WTC11 (cell line): ENCODE results near the gene GAS2. TPM values are rescaled to one million over a fixed set of nuclear protein-coding genes. Genes with fewer than 3 reads are reported as not detected.
A peak's percentile ranks its signal among the peaks of the same experiment; 100 is the strongest.

Experiments used
- ATAC-seq: fragments of 200-7000 bp; cut with Tn5 transposase; 2 replicates; pipeline ENCODE4 v1.10.0; 2021; ENCODE audit warnings: mild to moderate bottlenecking, moderate library complexity
- CTCF ChIA-PET: fragments of 300-600 bp; sonication (Branson Sonifier 250); formaldehyde crosslinking; loops from one replicate; lab custom pipeline; 2021; ENCODE audit warnings: antibody characterized with exemption; lab: Charles Lee
- POLR2A ChIA-PET: fragments of 350-600 bp; sonication (Branson Sonifier 250); formaldehyde crosslinking; loops from one replicate; lab custom pipeline; 2021; ENCODE audit warnings: antibody characterized with exemption; lab: Charles Lee
- DNase-seq: peaks from one replicate; pipeline ENCODE4 v3.0.0; 2021; ENCODE audit warnings: low spot score
- H3K27ac Mint-ChIP-seq: 2 replicates; pipeline ENCODE4 v1.8.0; 2021; ENCODE audit warnings: mixed read lengths
- H3K27me3 Mint-ChIP-seq: 2 replicates; pipeline ENCODE4 v1.8.0; 2021; ENCODE audit warnings: low read depth, mild to moderate bottlenecking, moderate library complexity, mixed read lengths
- H3K36me3 Mint-ChIP-seq: 2 replicates; pipeline ENCODE4 v1.8.0; 2021; ENCODE audit warnings: mixed read lengths
- H3K4me1 Mint-ChIP-seq: 2 replicates; pipeline ENCODE4 v1.8.0; 2022; ENCODE audit warnings: mixed read lengths
- H3K4me3 Mint-ChIP-seq: 2 replicates; pipeline ENCODE4 v1.8.0; 2021; ENCODE audit warnings: mild to moderate bottlenecking, moderate library complexity, mixed read lengths
- H3K9me3 Mint-ChIP-seq: 2 replicates; pipeline ENCODE4 v1.8.0; 2021; ENCODE audit warnings: mixed read lengths
- ARID4B ChIP-seq: sonication (generic); formaldehyde crosslinking; IDR thresholded peaks from 2 replicates; pipeline ENCODE4 v1.8.0; 2023; ENCODE audit warnings: missing genetic modification reagents, mild to moderate bottlenecking, borderline replicate concordance
- ATF2 ChIP-seq: sonication (generic); formaldehyde crosslinking; IDR thresholded peaks from 2 replicates; pipeline ENCODE4 v1.8.1; 2022; ENCODE audit warnings: low read depth, missing genetic modification reagents, borderline replicate concordance
- CREB1 ChIP-seq: sonication (generic); formaldehyde crosslinking; IDR thresholded peaks from 2 replicates; pipeline ENCODE4 v1.8.0; 2023; ENCODE audit warnings: mild to moderate bottlenecking, missing genetic modification reagents
- E2F4 ChIP-seq: sonication (generic); formaldehyde crosslinking; IDR thresholded peaks from 2 replicates; pipeline ENCODE4 v1.8.1; 2022; ENCODE audit warnings: low read depth, mild to moderate bottlenecking, moderate library complexity, missing genetic modification reagents, borderline replicate concordance
- EMX1 ChIP-seq: fragments of 250-450 bp; sonication (Bioruptor Pico); IDR thresholded peaks from 2 replicates; pipeline ENCODE4 v1.8.0; 2021; ENCODE audit warnings: mild to moderate bottlenecking
- GRHL2 ChIP-seq: fragments of 250-450 bp; sonication (Bioruptor Pico); IDR thresholded peaks from 2 replicates; pipeline ENCODE4 v1.8.0; 2022; ENCODE audit warnings: mild to moderate bottlenecking, moderate library complexity; ENCODE audit not compliant: insufficient replicate concordance, severe bottlenecking
- KAT7 ChIP-seq: sonication (generic); formaldehyde crosslinking; IDR thresholded peaks from 2 replicates; pipeline ENCODE4 v1.8.1; 2023; ENCODE audit warnings: missing genetic modification reagents, mild to moderate bottlenecking, borderline replicate concordance
- MXD4 ChIP-seq: fragments of 250-450 bp; sonication (Bioruptor Pico); IDR thresholded peaks from 2 replicates; pipeline ENCODE4 v1.8.0; 2021; ENCODE audit warnings: mild to moderate bottlenecking, moderate library complexity, borderline replicate concordance
- NR1H2 ChIP-seq: sonication (generic); formaldehyde crosslinking; IDR thresholded peaks from 2 replicates; pipeline ENCODE4 v1.9.0; 2021; ENCODE audit warnings: mild to moderate bottlenecking, moderate library complexity, missing genetic modification reagents
- RELA ChIP-seq: sonication (generic); formaldehyde crosslinking; IDR thresholded peaks from 2 replicates; pipeline ENCODE4 v1.8.1; 2022; ENCODE audit warnings: missing genetic modification reagents, mild to moderate bottlenecking, borderline replicate concordance
- TEAD4 ChIP-seq: sonication (generic); formaldehyde crosslinking; IDR thresholded peaks from 2 replicates; pipeline ENCODE4 v1.8.0; 2022; ENCODE audit warnings: mild to moderate bottlenecking, missing genetic modification reagents
- USF1 ChIP-seq: sonication (generic); formaldehyde crosslinking; IDR thresholded peaks from 2 replicates; pipeline ENCODE4 v1.8.0; 2022; ENCODE audit warnings: mild to moderate bottlenecking, missing genetic modification reagents
- ZMAT4 ChIP-seq: fragments of 250-450 bp; sonication (Bioruptor Pico); IDR thresholded peaks from 2 replicates; pipeline ENCODE4 v1.9.0; 2021; ENCODE audit warnings: mild to moderate bottlenecking
- ZNF281 ChIP-seq: sonication (generic); formaldehyde crosslinking; IDR thresholded peaks from 2 replicates; pipeline ENCODE4 v1.8.0; 2023; ENCODE audit warnings: mild to moderate bottlenecking, missing genetic modification reagents
- ZNF317 ChIP-seq: sonication (generic); formaldehyde crosslinking; IDR thresholded peaks from 2 replicates; pipeline ENCODE4 v1.8.1; 2023; ENCODE audit warnings: low read depth, mild to moderate bottlenecking, moderate library complexity, missing genetic modification reagents, borderline replicate concordance
- total RNA-seq: library from RNA; stranded (reverse); gene quantifications from 3 replicates; pipeline ENCODE4 v1.2.3, GENCODE V29; 2021
- TF ChIP-seq, protein P1 (sequence below): sonication (generic); formaldehyde crosslinking; IDR thresholded peaks from 2 replicates; pipeline ENCODE4 v1.8.1; 2023; ENCODE audit warnings: mild to moderate bottlenecking, moderate library complexity, missing genetic modification reagents
- TF ChIP-seq, protein P2 (sequence below): sonication (generic); formaldehyde crosslinking; IDR thresholded peaks from 2 replicates; pipeline ENCODE4 v1.8.1; 2023; ENCODE audit warnings: mild to moderate bottlenecking, missing genetic modification reagents, moderate library complexity
- TF ChIP-seq, protein P3 (sequence below): sonication (generic); formaldehyde crosslinking; IDR thresholded peaks from 2 replicates; pipeline ENCODE4 v1.8.1; 2022; ENCODE audit warnings: mild to moderate bottlenecking, moderate library complexity, missing genetic modification reagents
- TF ChIP-seq, protein P4 (sequence below): fragments of 250-450 bp; sonication (Bioruptor Pico); IDR thresholded peaks from 2 replicates; pipeline ENCODE4 v1.8.0; 2021; ENCODE audit warnings: mild to moderate bottlenecking

GAS2 gene
- total RNA-seq, 1 experiment from 2014 or later: 1.8 TPM

DNA sequence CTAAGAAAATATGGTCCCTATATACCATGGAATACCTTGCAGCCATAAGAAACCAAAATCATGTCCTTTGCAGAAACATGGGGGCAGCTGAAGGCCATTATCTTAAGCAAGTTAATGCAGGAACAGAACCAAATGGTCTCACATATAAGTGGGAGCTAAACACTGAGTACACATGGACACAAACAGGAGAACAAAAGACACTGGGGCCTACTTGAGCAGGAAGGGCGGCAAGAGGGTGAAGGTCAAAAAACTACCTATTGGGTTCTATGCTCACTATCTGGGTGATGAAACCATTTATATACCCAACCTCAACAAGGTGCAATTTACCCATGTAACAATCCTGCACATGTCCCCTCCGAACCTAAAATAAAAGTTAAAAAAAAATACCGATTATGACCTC lies 22.5 kb downstream of the GAS2 start (continued):
- no peak for TF ChIP-seq ARID4B (CRISPR knock-in tag)
- TF ChIP-seq, protein P1, sequence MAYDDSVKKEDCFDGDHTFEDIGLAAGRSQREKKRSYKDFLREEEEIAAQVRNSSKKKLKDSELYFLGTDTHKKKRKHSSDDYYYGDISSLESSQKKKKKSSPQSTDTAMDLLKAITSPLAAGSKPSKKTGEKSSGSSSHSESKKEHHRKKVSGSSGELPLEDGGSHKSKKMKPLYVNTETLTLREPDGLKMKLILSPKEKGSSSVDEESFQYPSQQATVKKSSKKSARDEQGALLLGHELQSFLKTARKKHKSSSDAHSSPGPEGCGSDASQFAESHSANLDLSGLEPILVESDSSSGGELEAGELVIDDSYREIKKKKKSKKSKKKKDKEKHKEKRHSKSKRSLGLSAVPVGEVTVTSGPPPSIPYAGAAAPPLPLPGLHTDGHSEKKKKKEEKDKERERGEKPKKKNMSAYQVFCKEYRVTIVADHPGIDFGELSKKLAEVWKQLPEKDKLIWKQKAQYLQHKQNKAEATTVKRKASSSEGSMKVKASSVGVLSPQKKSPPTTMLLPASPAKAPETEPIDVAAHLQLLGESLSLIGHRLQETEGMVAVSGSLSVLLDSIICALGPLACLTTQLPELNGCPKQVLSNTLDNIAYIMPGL (CRISPR knock-in tag): no peak
- TF ChIP-seq, protein P2, sequence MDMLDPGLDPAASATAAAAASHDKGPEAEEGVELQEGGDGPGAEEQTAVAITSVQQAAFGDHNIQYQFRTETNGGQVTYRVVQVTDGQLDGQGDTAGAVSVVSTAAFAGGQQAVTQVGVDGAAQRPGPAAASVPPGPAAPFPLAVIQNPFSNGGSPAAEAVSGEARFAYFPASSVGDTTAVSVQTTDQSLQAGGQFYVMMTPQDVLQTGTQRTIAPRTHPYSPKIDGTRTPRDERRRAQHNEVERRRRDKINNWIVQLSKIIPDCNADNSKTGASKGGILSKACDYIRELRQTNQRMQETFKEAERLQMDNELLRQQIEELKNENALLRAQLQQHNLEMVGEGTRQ (CRISPR knock-in tag): no peak
- no peak for TF ChIP-seq GRHL2 (CRISPR knock-in tag)
- no peak for TF ChIP-seq EMX1 (CRISPR knock-in tag)
- no peak for TF ChIP-seq MXD4
- no peak for TF ChIP-seq ATF2 (CRISPR knock-in tag)

DNA sequence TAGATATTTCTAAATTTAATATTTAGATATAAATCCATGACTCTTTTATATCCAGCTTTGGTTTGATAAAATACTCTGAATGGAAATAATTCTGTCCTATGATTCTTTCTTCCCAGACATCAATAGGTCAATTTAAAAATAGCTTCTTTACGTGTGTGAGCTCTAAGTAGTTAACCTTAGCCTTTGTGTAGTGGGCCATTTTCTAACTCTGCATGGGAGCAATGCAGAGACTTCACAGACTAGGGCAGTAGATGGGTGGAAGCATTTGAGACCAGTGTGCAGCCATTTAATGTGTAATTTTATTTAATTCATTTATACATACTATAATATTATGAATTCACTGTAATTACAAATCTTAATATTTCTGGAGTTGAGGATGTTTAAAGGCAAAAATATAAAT lies 23.8 kb downstream of the GAS2 start:
- Mint-ChIP-seq H3K27ac (no peak overlapping the region), H3K4me1 (peaks cover 6% of the 10 kb centered on the region), H3K27me3 (no peaks in the 10 kb centered on the region), H3K4me3 (no peak overlapping the region), H3K36me3 (no peaks in the 10 kb centered on the region), H3K9me3 (no peaks in the 10 kb centered on the region)
- CTCF ChIA-PET: interaction anchor here (1.2 kb wide), 1 partner anchor 19 kb away, joined by 3 read pairs; no protein-coding TSS in a partner anchor
- ATAC-seq (0 out of 2 replicates have a peak, but pooled peaks have one; percentile 39), DNase-seq (no peak)
- POLR2A ChIA-PET: interaction anchor here (0.7 kb wide), 1 partner anchor 89 kb away, joined by 3 read pairs; no protein-coding TSS in a partner anchor
- TF ChIP-seq ZNF281 (CRISPR knock-in tag) (no peak), CREB1 (no peak), ZMAT4 (CRISPR knock-in tag) (no peak), RELA (CRISPR knock-in tag) (no peak), NR1H2 (CRISPR knock-in tag) (no peak), ZNF317 (no peak), KAT7 (no peak), MXD4 (no peak), USF1 (CRISPR knock-in tag) (no peak), E2F4 (CRISPR knock-in tag) (no peak), TEAD4 (CRISPR knock-in tag) (no peak)
- TF ChIP-seq, protein P3, sequence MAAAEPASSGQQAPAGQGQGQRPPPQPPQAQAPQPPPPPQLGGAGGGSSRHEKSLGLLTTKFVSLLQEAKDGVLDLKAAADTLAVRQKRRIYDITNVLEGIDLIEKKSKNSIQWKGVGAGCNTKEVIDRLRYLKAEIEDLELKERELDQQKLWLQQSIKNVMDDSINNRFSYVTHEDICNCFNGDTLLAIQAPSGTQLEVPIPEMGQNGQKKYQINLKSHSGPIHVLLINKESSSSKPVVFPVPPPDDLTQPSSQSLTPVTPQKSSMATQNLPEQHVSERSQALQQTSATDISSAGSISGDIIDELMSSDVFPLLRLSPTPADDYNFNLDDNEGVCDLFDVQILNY: no peak
- TF ChIP-seq, protein P4, sequence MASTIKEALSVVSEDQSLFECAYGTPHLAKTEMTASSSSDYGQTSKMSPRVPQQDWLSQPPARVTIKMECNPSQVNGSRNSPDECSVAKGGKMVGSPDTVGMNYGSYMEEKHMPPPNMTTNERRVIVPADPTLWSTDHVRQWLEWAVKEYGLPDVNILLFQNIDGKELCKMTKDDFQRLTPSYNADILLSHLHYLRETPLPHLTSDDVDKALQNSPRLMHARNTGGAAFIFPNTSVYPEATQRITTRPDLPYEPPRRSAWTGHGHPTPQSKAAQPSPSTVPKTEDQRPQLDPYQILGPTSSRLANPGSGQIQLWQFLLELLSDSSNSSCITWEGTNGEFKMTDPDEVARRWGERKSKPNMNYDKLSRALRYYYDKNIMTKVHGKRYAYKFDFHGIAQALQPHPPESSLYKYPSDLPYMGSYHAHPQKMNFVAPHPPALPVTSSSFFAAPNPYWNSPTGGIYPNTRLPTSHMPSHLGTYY (CRISPR knock-in tag): no peak
